Measurements from ENCODE around the gene PROM2. TPM values are rescaled to one million over a fixed set of nuclear protein-coding genes. Genes with fewer than 3 reads are reported as not detected.
"Not testable (repeated sequence)": the region's sequence is repeated elsewhere in the genome, so short reads cannot be mapped to it uniquely, and the experiment has no call there.

PROM2 gene
- total and polyA plus RNA-seq, 11 donors, result 0.35 to 1.9 (median 1.1) TPM

DNA sequence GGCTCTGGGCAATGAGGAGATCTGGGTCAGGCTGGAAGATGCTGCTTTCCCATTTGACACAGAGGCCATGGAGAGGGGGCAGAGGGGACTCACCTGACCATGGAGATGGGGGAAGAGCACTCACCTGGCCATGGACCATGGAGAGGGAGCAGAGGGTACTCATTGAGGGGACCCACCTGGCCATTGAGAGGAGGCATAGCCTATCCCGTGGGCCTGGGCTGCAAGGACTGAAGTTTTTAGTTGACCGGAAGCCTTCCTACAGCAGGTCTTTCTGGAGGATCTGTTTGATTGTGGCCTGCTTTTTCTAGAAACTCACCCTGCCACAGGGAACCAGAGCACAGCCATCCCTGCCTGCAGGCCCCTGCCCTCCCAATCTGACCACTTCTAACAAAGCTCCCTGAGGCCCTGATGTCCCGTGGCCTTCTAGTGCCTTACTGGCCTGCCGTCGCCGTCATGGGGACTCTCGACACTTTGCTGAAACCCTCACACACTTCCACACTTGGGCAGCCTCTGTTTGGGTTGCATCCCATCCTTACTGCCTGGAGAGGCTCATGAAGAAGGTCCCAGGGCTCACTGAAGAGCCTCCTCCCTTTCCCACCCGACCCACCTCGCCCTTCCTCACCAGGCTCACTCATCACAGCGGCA lies 5.1 kb upstream of the PROM2 start:
- no peaks in the 10 kb centered on the region for H3K9me3 ChIP-seq
- H3K36me3 ChIP-seq, result no peaks in the 10 kb centered on the region
- peaks cover 0 to 2% (median 0%) of the 10 kb centered on the region in 12 donors for H3K4me1 ChIP-seq
- H3K4me3 ChIP-seq, result no peak overlapping the region
- intact Hi-C loops (cut with DNase I), result no loop called here
- H3K27me3 ChIP-seq, result no peaks in the 10 kb centered on the region
- no peak overlapping the region for H3K27ac ChIP-seq
- 94 to 99% (median 96%) methylated on average over 10 of the region's 10 CpGs for WGBS, 4 donors
- DNase-seq (peak in 1 of 5 donors; percentile 3), ATAC-seq (no peak)
- TF ChIP-seq, protein P1, sequence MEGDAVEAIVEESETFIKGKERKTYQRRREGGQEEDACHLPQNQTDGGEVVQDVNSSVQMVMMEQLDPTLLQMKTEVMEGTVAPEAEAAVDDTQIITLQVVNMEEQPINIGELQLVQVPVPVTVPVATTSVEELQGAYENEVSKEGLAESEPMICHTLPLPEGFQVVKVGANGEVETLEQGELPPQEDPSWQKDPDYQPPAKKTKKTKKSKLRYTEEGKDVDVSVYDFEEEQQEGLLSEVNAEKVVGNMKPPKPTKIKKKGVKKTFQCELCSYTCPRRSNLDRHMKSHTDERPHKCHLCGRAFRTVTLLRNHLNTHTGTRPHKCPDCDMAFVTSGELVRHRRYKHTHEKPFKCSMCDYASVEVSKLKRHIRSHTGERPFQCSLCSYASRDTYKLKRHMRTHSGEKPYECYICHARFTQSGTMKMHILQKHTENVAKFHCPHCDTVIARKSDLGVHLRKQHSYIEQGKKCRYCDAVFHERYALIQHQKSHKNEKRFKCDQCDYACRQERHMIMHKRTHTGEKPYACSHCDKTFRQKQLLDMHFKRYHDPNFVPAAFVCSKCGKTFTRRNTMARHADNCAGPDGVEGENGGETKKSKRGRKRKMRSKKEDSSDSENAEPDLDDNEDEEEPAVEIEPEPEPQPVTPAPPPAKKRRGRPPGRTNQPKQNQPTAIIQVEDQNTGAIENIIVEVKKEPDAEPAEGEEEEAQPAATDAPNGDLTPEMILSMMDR (IDR thresholded peaks at IDR 0.05), result no peak
- no peak for TF ChIP-seq POLR2A (IDR thresholded peaks at IDR 0.05)

DNA sequence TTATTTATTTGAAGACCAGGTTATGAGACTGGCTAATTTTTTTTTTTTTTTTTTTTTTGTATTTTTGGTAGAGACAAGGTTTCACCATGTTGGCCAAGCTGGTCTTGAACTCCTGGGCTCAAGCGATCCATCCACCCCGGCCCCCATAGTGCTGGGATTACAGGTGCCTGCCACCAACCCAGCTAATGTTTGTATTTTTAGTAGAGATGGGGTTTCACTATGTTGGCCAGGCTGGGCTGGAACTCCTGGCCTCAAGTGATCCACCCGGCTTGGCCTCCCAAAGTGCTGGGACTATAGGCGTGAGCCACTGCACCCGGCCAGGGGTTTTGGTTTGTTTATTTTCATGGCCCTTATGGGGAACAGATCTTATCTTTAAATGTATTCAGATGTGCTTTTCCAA lies 4.5 kb upstream of the PROM2 start:
- ATAC-seq; H3K9me3 ChIP-seq; H3K4me1 ChIP-seq; H3K27me3 ChIP-seq; H3K4me3 ChIP-seq; H3K27ac ChIP-seq; H3K36me3 ChIP-seq; intact Hi-C loops (cut with DNase I): not testable (repeated sequence)
- 86 to 94% (median 91%) methylated on average over 5 of the region's 5 CpGs for WGBS, 4 donors
- DNase-seq, result peak in 1 of 5 donors; percentile 6

DNA sequence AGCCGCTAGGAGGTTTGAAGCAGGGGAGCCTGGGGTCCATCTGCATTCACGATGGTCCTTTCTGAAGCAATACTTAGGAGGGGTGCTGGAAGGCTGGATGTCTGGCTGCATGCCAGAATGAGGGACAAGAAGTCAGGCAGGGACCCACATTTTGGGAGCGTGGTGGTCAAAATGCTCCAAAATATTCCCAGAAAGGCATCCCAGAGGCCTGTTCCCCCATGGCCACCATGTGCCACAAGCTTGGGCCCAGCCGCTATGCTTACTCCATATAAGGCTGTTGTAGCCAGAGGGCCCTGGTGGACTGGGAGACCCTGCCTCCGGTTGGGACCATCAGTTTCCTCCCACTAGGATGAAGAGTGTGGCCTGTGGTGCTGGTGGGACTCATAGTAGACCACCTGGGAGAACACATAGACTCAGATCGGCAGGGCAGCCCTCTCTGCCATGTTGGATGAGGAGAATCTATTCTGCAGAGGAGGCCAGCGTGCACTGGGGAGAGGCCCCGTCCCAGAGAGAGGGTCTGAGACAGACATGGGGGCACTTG lies 3.6 kb upstream of the PROM2 start:
- no peaks in the 10 kb centered on the region for H3K4me1 ChIP-seq
- 90 to 97% (median 92%) methylated on average over 8 of the region's 8 CpGs for WGBS, 4 donors
- H3K36me3 ChIP-seq, result no peaks in the 10 kb centered on the region
- intact Hi-C loops (cut with DNase I), result no loop called here
- H3K4me3 ChIP-seq, result no peak overlapping the region
- no peaks in the 10 kb centered on the region for H3K27me3 ChIP-seq
- TF ChIP-seq POLR2A (IDR thresholded peaks at IDR 0.05), result no peak
- TF ChIP-seq, protein P1 (IDR thresholded peaks at IDR 0.05), result no peak
- H3K27ac ChIP-seq, result no peak overlapping the region
- DNase-seq (peak in 3 of 5 donors; percentile 4 to 7 (median 7)), ATAC-seq (no peak)
- H3K9me3 ChIP-seq, result no peaks in the 10 kb centered on the region

DNA sequence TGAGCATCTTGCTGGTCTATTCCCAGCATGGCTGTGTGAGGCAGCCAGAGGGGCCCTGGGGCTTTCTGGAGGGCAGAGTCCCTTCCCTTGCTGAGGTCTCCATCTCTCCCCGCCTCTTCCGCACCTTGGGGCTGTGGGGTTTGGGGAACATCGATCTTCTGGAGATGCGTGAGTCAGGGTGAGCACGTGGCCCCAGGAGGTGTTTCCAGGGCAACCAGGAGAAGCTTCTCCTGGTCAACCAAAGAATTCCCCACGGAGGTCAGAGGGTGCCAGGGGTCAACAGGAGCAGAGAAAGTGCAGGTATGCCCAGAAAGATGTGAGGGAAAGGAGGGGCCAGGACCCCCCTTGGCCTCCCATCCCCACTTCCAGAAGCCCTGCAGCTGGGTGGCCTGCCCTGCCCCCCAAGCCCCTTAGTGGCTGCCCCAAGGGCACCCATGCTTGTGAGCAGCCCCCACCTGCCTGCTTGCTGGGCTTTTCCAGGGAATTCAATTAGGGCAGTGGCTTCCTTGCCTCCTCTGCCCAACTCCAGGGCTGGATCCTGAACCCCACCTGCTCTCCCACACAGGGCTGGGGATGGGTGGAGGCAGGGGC lies 2.8 kb upstream of the PROM2 start:
- WGBS, 4 donors, result 78 to 89% (median 82%) methylated on average over 5 to 6 of the region's 6 CpGs
- Histone ChIP-seq H3K36me3 (no peaks in the 10 kb centered on the region), H3K4me1 (no peaks in the 10 kb centered on the region), H3K27me3 (no peaks in the 10 kb centered on the region), H3K4me3 (no peak overlapping the region), H3K27ac (no peak overlapping the region), H3K9me3 (no peaks in the 10 kb centered on the region)
- DNase-seq (peak in 3 of 5 donors; percentile 4 to 16 (median 6)), ATAC-seq (no peak)
- intact Hi-C loops (cut with DNase I), result no loop called here
- TF ChIP-seq POLR2A (IDR thresholded peaks at IDR 0.05), result no peak
- TF ChIP-seq, protein P1 (IDR thresholded peaks at IDR 0.05), result no peak
